T-helper 2 cell (primary cell): ENCODE data around the gene RPS8.
A peak's percentile ranks its signal among the peaks of the same experiment; 100 is the strongest.
"Not testable (repeated sequence)": the region's sequence is repeated elsewhere in the genome, so short reads cannot be mapped to it uniquely, and the experiment has no call there.

Source experiments
- DNase-seq, 5 experiments: peaks; one replicate each; pipeline versions ENCODE4 v3.0.0 to v3.0.0-alpha.2; 2012 to 2022
- total RNA-seq, 2 donors: gene quantifications; one replicate each; lab custom pipeline; 2026; lab: John Stamatoyannopoulos, UW

Gene RPS8
- 1,246 to 1,650 reads per million in 2 donors for total RNA-seq

GRCh38 chr1:44775078-44775929 lies at the start of gene RPS8:
Gene RPS8 (plus strand): TSS chr1:44775540. CDS start chr1:44775597, 57 bp downstream.
- DNase-seq = peak; percentile 61 to 96 (median 83)

GRCh38 chr1:44730741-44731512 lies 44.4 kb upstream of the RPS8 start, which contains the start of gene RNU5D-1:
Gene RNU5D-1 (minus strand): TSS chr1:44731170.
- DNase-seq = peak; percentile 75 to 97 (median 92)

DNA sequence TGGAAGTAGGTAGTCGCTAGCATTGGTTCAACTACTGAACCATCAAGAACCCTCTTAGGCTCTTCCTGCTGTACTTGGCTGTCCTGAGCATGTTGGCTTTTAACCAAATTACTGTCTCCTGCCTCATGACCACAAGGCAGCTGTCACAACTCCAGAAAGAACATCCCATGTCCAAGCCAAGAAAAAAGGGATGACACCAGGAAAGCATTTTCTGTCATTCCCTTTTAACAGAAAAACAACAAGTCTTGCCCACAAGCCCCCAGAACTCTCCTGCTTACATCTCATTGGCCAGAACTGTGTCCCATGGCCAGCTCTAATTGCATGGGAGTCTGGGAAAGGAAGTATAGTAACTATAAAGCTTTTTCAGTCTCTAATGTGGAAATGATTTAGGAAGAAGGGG lies 42.0 kb upstream of the RPS8 start:
- no peak for DNase-seq

- no peak for DNase-seq
Observed at GRCh38 chr1:44733784-44734183, 41.6 kb upstream of the RPS8 start.

DNA sequence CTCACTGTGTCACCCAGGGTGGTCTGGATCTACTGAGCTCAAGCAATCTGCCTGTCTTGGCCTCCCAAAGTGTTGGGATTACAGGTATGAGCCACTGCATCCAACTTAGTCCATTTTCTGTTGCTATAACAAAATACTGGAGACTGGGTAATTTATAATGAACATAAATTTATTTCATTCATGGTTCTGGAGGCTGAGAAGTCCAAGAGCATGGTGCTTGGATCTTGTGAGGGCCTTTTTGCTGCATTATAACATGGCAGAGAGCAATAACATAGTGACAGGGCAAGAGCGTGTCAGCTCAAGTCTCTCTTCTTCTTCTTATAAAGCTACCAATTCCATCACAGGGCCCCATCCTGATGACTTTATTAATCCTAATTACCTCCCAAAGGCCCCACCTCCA lies 39.3 kb upstream of the RPS8 start:
- no peak for DNase-seq

GRCh38 chr1:44738953-44739306 lies 36.4 kb upstream of the RPS8 start:
- DNase-seq = not testable (repeated sequence)

DNA sequence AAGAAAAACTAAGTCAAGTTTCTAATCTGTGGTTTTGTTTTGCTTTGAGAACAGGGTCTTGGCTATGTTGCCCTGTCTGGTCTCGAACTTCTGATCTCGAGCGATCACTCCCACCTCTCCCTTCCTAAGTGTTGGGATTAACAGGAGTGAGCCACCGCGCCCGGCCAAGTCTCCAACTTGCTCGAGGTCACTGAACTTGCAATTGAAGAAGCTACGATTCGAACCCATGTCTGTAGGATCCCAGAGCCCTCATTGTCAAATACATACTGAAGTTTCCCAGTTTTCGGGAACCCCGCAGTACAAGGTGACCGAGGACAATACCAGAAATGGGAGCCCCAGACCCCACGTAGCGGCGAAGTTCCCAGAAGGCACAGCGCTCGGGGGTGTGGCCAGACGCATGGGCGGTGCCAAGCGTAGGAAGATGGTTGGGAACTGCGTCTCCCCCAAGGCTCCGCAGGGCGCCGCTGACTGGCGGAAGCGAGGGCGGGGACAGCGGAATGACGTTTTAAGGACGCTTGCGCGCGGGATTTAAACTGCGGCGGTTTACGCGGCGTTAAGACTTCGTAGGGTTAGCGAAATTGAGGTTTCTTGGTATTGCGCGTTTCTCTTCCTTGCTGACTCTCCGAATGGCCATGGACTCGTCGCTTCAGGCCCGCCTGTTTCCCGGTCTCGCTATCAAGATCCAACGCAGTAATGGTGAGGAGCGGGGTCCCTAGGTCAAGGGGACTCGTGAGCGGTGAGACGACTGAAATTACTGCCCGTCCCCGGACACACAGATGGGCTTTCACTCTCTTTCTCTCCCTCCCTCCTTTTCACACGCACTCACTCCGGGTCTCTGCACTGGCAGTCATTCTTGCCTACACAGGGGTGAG lies 35.8 kb upstream of the RPS8 start, which contains the start of gene KIF2C:
Gene KIF2C, plus strand, starts transcription at position 531 of the 872 bp plus-strand sequence. Its CDS starts 96 bp downstream, at position 627.
- peak; percentile 90 to 98 (median 94) for DNase-seq

DNA sequence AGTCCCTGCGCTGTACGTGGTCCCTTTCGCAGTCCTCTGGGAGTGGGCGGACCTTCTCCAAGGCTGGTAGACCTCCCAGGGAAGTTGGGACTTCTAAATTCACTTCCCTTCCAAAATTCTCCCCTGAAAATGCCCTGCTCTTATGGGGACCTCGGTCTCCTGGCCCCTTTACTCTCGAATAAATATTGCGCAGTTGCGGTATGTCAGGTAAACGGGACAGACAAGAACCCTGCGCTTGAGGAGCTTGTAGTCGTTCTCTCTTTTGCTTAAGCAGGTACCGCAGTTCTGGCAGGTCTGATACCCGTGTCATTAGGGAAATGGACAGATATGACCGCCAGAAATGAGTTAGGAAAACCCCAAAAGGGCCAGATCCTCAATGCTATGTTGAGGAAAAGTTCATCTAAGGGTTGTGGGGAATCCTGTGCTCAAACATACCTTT lies 35.1 kb upstream of the RPS8 start:
- no peak for DNase-seq

DNA sequence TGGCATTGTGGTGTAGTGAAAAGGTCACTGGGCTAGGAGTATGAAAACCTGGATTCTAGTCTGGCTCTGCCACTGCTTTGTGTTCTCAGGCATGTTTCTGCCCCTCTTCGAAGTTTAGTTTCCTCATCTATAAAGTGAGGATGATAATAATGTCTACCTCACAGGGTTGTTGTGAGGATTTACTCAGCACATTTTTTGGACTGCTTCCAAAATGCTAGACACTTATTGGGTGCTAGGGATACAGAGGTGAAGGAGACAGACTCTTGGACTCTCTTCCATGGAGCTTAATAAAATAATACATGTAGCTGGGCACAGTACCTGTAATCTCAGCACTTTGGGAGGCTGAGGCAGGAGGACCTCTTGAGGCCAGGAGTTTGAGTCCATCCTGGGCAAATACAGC lies 32.1 kb upstream of the RPS8 start:
- no peak for DNase-seq

GRCh38 chr1:44747878-44748277 lies 27.5 kb upstream of the RPS8 start:
- no peak for DNase-seq

GRCh38 chr1:44757420-44757819 lies 17.9 kb upstream of the RPS8 start:
- no peak for DNase-seq

GRCh38 chr1:44759077-44759476 lies 16.3 kb upstream of the RPS8 start:
- no peak for DNase-seq

GRCh38 chr1:44760876-44761275 lies 14.5 kb upstream of the RPS8 start:
- no peak for DNase-seq

DNA sequence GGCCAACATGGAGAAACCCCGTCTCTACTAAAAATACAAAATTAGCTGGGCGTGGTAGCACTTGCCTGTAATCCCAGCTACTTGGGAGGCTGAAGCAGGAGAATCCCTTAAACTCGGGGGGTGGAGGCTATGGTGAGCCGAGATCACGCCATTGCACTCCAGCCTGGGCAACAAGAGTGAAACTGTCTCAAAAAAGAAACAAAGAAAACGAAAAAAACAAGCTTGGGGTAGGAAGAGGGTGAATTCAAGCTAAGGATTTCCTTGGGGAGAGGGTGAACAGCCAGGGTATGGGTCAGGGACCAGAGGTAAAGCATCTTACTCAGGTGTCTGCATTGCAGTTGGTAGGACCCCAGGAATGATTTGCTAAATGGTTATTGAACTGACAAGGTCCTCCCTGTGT lies 8.9 kb upstream of the RPS8 start:
- not testable (repeated sequence) for DNase-seq

GRCh38 chr1:44775930-44776729 lies 790 bp downstream of the RPS8 start:
- DNase-seq = peak in 2 of 5 experiments; percentile 25 to 56

DNA sequence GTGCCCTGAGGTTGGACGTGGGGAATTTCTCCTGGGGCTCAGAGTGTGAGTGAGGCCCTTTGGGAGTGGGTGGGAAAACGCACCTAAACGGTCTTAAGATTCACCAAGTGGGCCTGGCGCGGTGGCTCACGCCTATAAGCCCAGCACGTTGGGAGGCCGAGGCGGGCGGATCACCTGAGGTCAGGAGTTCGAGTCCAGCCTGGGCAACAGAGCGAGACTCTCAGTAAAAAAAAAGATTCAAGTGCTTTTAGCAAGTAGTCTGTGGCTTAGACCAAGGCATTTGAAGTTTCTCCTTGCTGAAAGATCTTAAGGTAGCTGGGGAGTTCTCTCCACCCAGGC lies 1.4 kb downstream of the RPS8 start:
- no peak for DNase-seq

DNA sequence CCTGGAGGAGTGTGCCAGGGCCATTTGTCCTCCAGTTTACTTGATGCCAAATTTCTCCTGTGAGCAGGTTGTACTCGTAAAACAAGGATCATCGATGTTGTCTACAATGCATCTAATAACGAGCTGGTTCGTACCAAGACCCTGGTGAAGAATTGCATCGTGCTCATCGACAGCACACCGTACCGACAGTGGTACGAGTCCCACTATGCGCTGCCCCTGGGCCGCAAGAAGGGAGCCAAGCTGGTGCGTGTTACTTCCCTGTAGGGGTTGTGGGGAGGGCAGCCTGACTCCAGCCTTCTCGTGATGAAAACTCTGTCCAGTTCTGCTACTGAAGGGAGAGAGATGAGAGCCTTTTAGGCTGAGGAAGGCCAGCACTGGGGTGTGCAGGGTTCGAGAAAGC lies 2.2 kb downstream of the RPS8 start:
- no peak for DNase-seq

GRCh38 chr1:44777969-44778635 lies 2.8 kb downstream of the RPS8 start:
- DNase-seq = no peak

DNA sequence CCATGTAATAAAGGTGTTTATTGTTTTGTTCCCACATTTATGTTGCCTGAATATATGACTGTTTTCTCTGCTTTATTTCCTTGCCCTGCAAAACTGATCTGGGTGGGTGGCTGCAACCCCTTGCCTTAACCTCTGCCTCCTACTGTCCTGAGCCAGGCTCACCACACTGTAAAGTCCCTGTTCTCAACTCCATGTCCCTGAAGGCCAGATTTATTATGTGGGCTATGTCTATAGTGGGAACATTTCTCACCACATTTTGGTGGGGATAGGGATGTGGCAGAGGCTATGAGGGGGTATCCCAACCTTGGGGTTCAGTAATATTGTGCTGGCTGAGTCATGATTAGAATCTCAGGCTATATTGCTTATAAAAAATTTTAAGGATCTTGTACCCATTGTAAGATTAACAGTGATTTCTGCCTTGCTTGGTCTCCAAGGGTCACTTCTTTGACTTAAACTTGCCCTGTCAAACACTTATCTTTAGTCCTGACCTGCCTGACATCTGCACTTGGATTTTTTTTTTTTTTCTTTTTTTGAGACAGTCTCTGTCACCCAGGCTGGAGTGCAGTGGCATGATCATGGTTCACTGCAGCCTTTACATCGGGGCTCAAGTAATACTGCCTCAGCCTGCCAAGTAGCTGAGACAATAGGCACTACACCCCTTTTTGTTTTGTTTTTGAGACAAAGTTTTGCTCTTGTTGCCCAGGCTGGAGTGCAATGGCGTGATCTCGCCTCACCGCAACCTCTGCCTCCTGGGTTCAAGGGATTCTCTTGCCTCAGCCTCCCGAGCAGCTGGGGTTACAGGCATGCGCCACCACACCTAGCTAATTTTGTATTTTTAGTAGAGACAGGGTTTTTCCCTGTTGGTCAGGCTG lies 3.6 kb downstream of the RPS8 start:
- no peak for DNase-seq

- DNase-seq = no peak
Observed at GRCh38 chr1:44780583-44781121, 5.3 kb downstream of the RPS8 start.
